H7 (cell line): ENCODE measurements around the gene ELFN2. TPM values are rescaled to one million over a fixed set of nuclear protein-coding genes. Genes with fewer than 3 reads are reported as not detected.

Experiments
- DNase-seq: peaks from one replicate; pipeline ENCODE4 v3.0.0; 2012
- H3K27me3 ChIP-seq: 2 replicates; pipeline ENCODE4 v1.6.0; 2011; ENCODE audit warnings: mild to moderate bottlenecking, low read length; ENCODE audit not compliant: control insufficient read depth, insufficient read depth
- H3K36me3 ChIP-seq: replicated peaks from 2 replicates; pipeline ENCODE4 v1.5.1; 2011; ENCODE audit warnings: low read length; ENCODE audit not compliant: control insufficient read depth, insufficient read depth
- H3K4me3 ChIP-seq: 2 replicates; pipeline ENCODE4 v1.5.1; 2011; ENCODE audit warnings: low read depth, mild to moderate bottlenecking, control low read depth, low read length, moderate library complexity; ENCODE audit not compliant: insufficient read depth
- total RNA-seq: library from RNA; depleted of rRNA; stranded (reverse); fragments of >200 nt; shearing (Covaris generic); gene quantifications from 2 replicates; pipeline ENCODE4 v1.2.3, GENCODE V29; 2014

The ELFN2 gene
- total RNA-seq, 1 experiment from 2014 or later: 0.14 TPM

DNA sequence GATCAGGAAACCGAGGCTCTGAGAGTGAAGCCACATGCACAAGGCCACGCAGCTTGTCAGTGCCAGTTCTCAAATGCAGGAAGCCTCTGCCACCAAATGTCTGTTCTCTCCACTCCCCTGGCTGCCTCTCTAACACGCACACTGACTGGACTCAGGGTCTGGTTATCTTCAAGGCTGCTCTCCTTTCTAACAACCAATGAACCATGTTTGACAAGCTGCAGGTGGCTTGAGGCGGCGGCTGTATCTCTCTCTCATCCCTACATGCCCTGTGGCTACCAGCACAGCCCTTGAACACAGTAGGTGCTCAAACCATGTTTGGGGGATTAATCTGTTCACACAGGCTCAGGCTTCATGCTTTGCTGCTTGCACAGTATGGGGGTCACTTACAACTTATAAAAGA is 35.2 kb upstream of the ELFN2 start:
- H3K4me3 ChIP-seq: no peak overlapping the region
- no peak for DNase-seq
- no peaks in the 10 kb centered on the region for H3K27me3 ChIP-seq
- no peaks in the 10 kb centered on the region for H3K36me3 ChIP-seq

DNA sequence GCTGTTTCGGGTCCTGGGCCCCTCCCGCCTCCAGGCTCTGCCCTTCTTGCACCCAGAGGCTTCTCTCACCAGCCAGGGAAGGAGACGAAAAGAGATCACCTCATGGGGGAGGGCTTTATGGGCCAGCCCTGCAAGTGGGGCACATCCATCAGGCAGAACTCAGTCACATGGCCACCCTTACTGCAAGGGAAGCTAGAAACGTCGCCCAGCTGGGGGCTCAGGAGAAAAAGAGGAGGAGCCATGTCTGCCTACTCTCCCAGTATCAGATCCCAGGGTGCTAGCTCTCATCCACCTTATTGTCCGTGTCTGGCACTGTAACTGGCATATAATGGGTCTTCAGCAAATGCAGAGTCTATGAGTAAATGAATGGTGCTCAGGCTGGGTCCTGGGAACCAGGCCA is 34.7 kb upstream of the ELFN2 start:
- Histone ChIP-seq H3K36me3 (no peaks in the 10 kb centered on the region), H3K27me3 (no peaks in the 10 kb centered on the region), H3K4me3 (no peak overlapping the region)
- DNase-seq: no peak

DNA sequence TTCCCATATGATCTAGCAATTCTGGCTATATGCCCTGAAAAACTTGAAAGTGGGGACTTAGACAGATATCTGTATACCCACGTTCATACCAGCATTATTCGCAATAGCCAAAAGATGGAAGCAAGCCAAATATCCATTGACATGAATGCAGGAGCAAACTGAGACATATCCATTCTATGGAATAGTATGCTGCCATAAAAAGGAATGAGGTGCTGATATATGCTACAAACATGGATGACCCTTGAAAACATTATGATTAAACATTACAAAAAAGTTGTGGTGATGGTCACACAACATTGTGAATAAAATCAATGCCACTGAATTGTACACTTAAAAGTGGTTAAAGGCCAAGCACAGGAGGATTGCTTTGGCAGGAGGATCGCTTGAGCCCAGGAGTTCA is 33.4 kb upstream of the ELFN2 start:
- no peak overlapping the region for H3K4me3 ChIP-seq
- no peaks in the 10 kb centered on the region for H3K36me3 ChIP-seq
- no peaks in the 10 kb centered on the region for H3K27me3 ChIP-seq
- DNase-seq: no peak

- no peak overlapping the region for H3K4me3 ChIP-seq
- no peaks in the 10 kb centered on the region for H3K27me3 ChIP-seq
- no peak for DNase-seq
- no peaks in the 10 kb centered on the region for H3K36me3 ChIP-seq
Measured at GRCh38 chr22:37459206-37459605, 31.9 kb upstream of the ELFN2 start.

GRCh38 chr22:37457093-37457893 is 30.0 kb upstream of the ELFN2 start:
- Histone ChIP-seq H3K27me3 (no peaks in the 10 kb centered on the region), H3K36me3 (no peaks in the 10 kb centered on the region), H3K4me3 (no peak overlapping the region)
- DNase-seq: peak; percentile 91

- no peaks in the 10 kb centered on the region for H3K36me3 ChIP-seq
- H3K4me3 ChIP-seq: no peak overlapping the region
- H3K27me3 ChIP-seq: no peaks in the 10 kb centered on the region
- no peak for DNase-seq
Measured at GRCh38 chr22:37456346-37456745, 29.1 kb upstream of the ELFN2 start.

DNA sequence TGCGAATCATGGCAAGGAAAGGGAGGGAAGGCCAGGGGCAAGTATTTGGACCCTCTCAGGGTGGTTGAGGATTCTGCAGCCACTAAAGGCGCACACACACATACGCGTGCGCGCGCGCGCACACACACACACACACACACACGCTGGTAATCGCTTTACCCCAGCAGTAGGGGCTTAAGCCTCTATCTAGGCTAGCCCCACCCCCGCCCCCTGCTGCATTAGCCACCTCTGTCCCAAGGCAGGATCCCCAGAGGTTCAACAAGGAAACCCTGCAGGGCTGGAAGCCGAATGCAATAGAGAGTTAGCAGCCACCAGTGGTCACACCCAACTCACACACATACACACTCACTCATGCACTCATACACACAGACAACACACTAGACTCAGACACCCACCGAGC is 28.6 kb upstream of the ELFN2 start:
- no peaks in the 10 kb centered on the region for H3K36me3 ChIP-seq
- no peaks in the 10 kb centered on the region for H3K27me3 ChIP-seq
- no peak for DNase-seq
- no peak overlapping the region for H3K4me3 ChIP-seq

DNA sequence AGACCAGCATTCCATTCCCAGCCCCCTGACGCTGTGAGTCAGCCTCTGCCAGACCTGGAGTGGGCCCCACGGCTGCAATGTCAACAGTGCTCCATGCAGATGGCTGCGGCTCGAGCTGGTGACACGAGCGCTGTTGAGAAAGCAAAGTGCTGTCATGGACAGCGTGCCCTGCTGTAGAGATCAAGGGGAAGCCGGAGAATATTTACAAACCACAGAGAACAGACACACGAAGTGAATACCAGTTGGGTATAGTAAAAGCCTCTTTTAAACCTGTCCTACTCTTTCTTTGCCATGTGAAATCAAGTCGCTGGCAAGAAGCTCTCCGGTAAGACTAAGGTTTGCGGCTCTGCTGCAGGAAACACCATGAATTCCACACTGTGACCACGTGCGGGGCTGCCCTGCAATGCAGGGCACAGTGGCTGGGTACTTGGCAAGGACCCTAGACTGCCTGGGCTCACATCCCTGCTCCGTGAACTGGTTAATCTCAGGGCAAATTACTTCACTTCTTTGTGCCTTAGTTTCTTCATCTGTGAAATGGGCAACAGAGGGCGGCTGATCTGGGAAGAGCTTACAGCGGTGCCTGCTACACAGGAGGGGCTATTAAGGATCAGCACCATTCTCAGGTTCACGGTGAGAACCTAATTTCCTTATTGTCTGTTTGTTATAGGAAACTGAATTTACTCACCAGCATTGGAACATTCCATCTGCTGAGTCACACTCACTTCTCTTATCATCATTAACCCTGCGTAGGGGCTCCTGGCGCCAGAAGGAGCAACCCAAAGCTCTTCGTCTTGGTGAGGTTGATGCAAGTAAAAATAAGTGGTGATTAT is 27.8 kb upstream of the ELFN2 start:
- no peak for DNase-seq
- H3K27me3 ChIP-seq: no peaks in the 10 kb centered on the region
- no peak overlapping the region for H3K4me3 ChIP-seq
- no peaks in the 10 kb centered on the region for H3K36me3 ChIP-seq

DNA sequence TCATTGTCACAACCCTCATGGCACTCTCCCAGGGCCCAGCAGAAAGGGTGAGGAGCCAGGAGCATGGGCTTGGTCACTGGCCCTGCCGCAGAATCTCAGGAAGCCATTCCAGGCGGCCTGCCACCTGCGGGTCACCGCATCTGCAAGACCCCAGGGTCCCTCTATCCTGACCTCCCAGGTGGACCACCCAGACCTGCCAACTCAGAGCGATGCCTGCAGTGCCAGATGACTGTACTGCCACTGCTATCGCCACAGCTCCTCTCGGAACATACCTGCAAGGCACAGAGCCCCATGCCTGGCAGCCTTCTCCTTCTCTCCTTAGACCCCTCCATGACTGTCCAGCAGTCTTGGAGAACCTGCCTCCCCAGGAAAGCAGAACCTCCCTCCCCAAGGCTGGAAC is 26.4 kb upstream of the ELFN2 start:
- Histone ChIP-seq H3K36me3 (no peaks in the 10 kb centered on the region), H3K4me3 (no peak overlapping the region), H3K27me3 (no peaks in the 10 kb centered on the region)
- DNase-seq: no peak

DNA sequence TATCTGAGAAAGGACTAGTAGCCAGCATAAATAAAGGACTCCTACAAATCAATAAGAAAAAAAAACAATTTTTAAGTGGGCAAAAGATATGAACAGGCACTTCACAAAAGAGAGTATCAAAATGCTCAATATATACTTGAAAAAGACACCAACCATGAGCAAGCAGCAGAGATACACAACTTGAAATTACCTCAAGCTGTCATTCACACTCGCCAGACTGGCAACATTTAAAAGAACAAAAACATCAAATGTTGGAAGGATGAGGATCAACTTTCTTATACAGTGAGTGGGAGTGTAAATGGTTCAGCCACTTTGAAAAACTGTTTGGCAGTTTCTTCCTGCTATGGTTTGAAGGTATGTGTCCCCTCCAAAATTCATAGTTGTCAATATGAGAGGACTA is 23.9 kb upstream of the ELFN2 start:
- Histone ChIP-seq H3K36me3 (no peaks in the 10 kb centered on the region), H3K27me3 (no peaks in the 10 kb centered on the region), H3K4me3 (no peak overlapping the region)
- DNase-seq: no peak

DNA sequence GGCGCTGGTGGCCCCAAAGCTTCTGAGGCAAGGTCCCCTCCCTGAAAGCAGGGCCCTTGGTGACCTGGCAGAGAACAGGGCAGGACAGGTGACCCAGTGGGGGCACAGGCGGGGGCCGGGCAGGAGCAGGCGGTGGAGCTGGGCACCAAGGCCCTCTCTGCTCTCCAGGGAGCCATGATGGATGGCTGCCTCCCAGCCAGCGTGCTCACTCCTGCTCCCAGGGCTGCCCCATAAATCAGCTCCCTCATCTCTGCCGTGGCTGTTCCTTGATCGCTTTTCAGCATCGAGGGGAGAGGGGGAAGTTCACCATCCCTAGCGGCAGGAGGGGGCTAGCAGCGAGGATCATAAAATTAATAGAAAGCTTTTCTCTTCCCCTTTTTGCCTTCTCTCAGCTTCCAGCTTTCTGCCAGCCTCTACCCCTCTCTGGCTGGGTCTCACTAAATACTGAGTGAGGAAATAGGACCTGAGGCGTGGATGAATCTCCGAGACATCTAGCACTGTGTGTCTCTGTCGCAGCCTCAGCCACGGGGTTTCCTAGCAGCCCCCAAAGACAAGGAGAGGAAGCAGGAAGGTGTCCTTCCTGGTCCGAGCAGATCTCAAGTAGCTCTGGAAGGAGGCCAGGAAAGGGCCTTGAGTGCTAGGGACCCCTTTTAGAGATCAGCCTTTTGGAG is 22.2 kb upstream of the ELFN2 start:
- no peak overlapping the region for H3K4me3 ChIP-seq
- H3K27me3 ChIP-seq: no peaks in the 10 kb centered on the region
- H3K36me3 ChIP-seq: no peaks in the 10 kb centered on the region
- no peak for DNase-seq

DNA sequence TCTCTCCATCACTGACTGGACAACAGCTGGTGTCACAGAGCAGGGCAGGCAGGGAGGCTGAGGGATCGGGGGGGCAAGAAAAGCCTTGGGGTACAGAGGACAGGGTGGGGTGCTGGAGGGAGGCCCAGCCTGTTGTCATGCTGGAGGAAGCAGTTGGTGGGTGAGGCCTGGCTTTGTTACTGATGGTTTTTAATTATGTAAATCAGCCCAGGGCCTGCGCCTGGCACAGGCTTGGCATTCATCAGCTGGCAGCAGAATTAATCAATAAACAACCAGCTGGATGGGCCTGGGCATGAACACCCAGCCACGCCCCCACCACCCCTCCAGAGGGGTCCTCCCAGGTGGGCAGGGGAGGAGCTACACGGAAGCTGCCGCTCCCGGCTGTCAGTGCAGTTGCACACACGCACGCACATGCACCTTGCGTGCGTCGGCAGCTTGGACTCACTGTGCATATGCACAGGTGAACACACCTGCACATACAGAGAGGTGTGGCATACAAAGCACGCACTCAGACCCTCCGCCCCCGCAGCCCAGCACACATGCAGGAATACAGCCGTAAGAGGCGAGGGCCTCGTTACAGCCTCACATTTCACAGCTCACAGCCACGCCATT is 21.3 kb upstream of the ELFN2 start:
- no peak for DNase-seq
- H3K36me3 ChIP-seq: no peaks in the 10 kb centered on the region
- no peak overlapping the region for H3K4me3 ChIP-seq
- no peaks in the 10 kb centered on the region for H3K27me3 ChIP-seq

- Histone ChIP-seq H3K36me3 (no peaks in the 10 kb centered on the region), H3K27me3 (no peaks in the 10 kb centered on the region), H3K4me3 (no peak overlapping the region)
- no peak for DNase-seq
Measured at GRCh38 chr22:37445501-37445900, 18.2 kb upstream of the ELFN2 start.

GRCh38 chr22:37443977-37444376 is 16.7 kb upstream of the ELFN2 start:
- no peak overlapping the region for H3K4me3 ChIP-seq
- no peaks in the 10 kb centered on the region for H3K27me3 ChIP-seq
- DNase-seq: no peak
- no peaks in the 10 kb centered on the region for H3K36me3 ChIP-seq
